CD4-positive, alpha-beta T cell (primary cell): ENCODE results near the gene FUT7. TPM values are rescaled to one million over a fixed set of nuclear protein-coding genes. Genes with fewer than 3 reads are reported as not detected.

Experiments
- ATAC-seq: fragments of 200-7000 bp; cut with Tn5 transposase; one replicate; pipeline ENCODE4 v1.10.0; 2022; ENCODE audit warnings: mild to moderate bottlenecking; ENCODE audit not compliant: poor library complexity
- CTCF ChIA-PET: fragments of 350-600 bp; sonication (Branson Sonifier 250); formaldehyde crosslinking; loops from one replicate; lab custom pipeline; 2021; ENCODE audit warnings: antibody characterized with exemption, inconsistent platforms; lab: Charles Lee
- POLR2A ChIA-PET: fragments of 350-600 bp; sonication (Branson Sonifier 250); formaldehyde crosslinking; loops from one replicate; lab custom pipeline; 2021; ENCODE audit warnings: antibody characterized with exemption, inconsistent platforms; lab: Charles Lee
- DNase-seq, 14 experiments: peaks; one replicate each; pipeline ENCODE4 v3.0.0-alpha.2; 2013 to 2020; ENCODE audit warnings: mixed read lengths in 2 of 14
- H3K27ac ChIP-seq, 2 donors: one replicate each; pipeline versions ENCODE4 v1.5.1 to v1.7.0; 2013; ENCODE audit warnings: low read length in 2 of 2, low read depth in 1 of 2, mild to moderate bottlenecking in 1 of 2
- H3K27me3 ChIP-seq, 2 experiments: 1 replicate in 1 of 2; 2 replicates in 1 of 2; pipeline versions ENCODE4 v1.6.1 to v1.7.0; 2013; ENCODE audit warnings: low read length in 2 of 2, control low read depth in 1 of 2, mild to moderate bottlenecking in 1 of 2, moderate library complexity in 1 of 2; ENCODE audit not compliant: insufficient read depth in 2 of 2, control insufficient read depth in 1 of 2
- H3K36me3 ChIP-seq: one replicate; pipeline ENCODE4 v1.6.1; 2013; ENCODE audit warnings: low read length, control low read depth; ENCODE audit not compliant: insufficient read depth
- H3K4me1 ChIP-seq: one replicate; pipeline ENCODE4 v1.6.1; 2013; ENCODE audit warnings: low read length, control low read depth; ENCODE audit not compliant: insufficient read depth
- H3K4me3 ChIP-seq: one replicate; pipeline ENCODE4 v1.5.1; 2013; ENCODE audit warnings: mild to moderate bottlenecking, low read length, moderate library complexity
- H3K9me3 ChIP-seq, 2 experiments: 1 replicate in 1 of 2; 2 replicates in 1 of 2; pipeline versions ENCODE4 v1.6.1 to v1.7.0; 2013; ENCODE audit warnings: low read length in 2 of 2, mild to moderate bottlenecking in 2 of 2, control low read depth in 1 of 2, moderate library complexity in 1 of 2; ENCODE audit not compliant: control insufficient read depth in 1 of 2, insufficient read depth in 1 of 2
- H3K27ac Mint-ChIP-seq: one replicate; pipeline ENCODE4 v1.8.0; 2020; ENCODE audit warnings: mixed read lengths
- H3K27me3 Mint-ChIP-seq: one replicate; pipeline ENCODE4 v1.8.0; 2021; ENCODE audit warnings: mixed read lengths
- H3K36me3 Mint-ChIP-seq: one replicate; pipeline ENCODE4 v1.8.0; 2021; ENCODE audit warnings: low read depth, mixed read lengths
- H3K4me1 Mint-ChIP-seq: one replicate; pipeline ENCODE4 v1.8.0; 2021; ENCODE audit warnings: low read depth, mixed read lengths
- H3K4me3 Mint-ChIP-seq: one replicate; pipeline ENCODE4 v1.8.0; 2020; ENCODE audit warnings: mild to moderate bottlenecking, mixed read lengths
- H3K9me3 Mint-ChIP-seq: one replicate; pipeline ENCODE4 v1.8.0; 2020; ENCODE audit warnings: mixed read lengths
- CTCF ChIP-seq: fragments of 200-600 bp; IDR thresholded peaks from one replicate; pipeline ENCODE4 v1.8.0; 2022; ENCODE audit warnings: antibody characterized with exemption, mild to moderate bottlenecking
- intact Hi-C, 2 experiments: fragments of 100-400 bp; cut with DNase I in 1 of 2; cut with micrococcal nuclease in 1 of 2; formaldehyde crosslinking; loops; one replicate each; pipeline versions ENCODE4 v1.15.1 to v1.9.0; 2023 to 2025; cut with DNase I, micrococcal nuclease
- total RNA-seq, 174 experiments: library from RNA in 2 of 174; stranded (reverse) in 2 of 174; gene quantifications; one replicate each; pipeline ENCODE4 v1.2.3 and lab custom pipeline; 2021 to 2026

The FUT7 gene
- total RNA-seq, 2 experiments from 2014 or later: 1.7 to 1.8 TPM

DNA sequence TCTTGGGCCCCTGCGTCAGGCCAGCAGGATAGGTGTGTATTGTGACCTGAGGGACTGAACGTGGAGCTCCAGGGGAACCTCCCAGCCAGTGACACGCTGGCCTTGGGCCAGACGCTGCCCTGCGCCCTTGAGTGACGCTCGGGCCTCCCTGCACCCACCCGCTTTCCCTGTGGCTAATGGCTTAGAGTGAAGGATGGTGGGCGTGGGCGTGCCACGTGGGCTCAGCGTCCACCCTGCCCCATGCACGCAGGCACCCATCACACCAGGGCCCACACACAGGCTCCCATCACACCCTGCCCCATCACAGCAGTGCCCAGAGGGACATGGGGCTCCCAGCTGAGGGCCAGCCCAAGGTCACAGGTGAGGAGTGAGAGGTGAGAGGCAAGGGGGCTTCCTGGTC, 5.1 kb upstream of the FUT7 start:
- Histone ChIP-seq H3K27me3 (peaks cover 0 to 2% of the 10 kb centered on the region in 2 experiments), H3K9me3 (peaks cover 0 to 4% of the 10 kb centered on the region in 2 experiments), H3K27ac (no peak overlapping the region), H3K4me1 (peaks cover 31% of the 10 kb centered on the region), H3K4me3 (no peak overlapping the region), H3K36me3 (no peaks in the 10 kb centered on the region)
- Mint-ChIP-seq H3K36me3 (no peaks in the 10 kb centered on the region), H3K4me3 (no peak overlapping the region), H3K4me1 (peaks cover 27% of the 10 kb centered on the region), H3K27me3 (no peaks in the 10 kb centered on the region), H3K27ac (no peak overlapping the region), H3K9me3 (no peaks in the 10 kb centered on the region)
- intact Hi-C loops: no loop called here
- no peak for TF ChIP-seq CTCF
- ChIA-PET CTCF (no interaction called here), POLR2A (no interaction called here)
- DNase-seq (no peak), ATAC-seq (no peak)

- Mint-ChIP-seq H3K27me3 (no peaks in the 10 kb centered on the region), H3K36me3 (no peaks in the 10 kb centered on the region), H3K4me3 (no peak overlapping the region), H3K27ac (no peak overlapping the region), H3K4me1 (peaks cover 33% of the 10 kb centered on the region), H3K9me3 (no peaks in the 10 kb centered on the region)
- CTCF ChIA-PET: interaction anchor here (0.8 to 2.9 kb wide), 14 partner anchors 10 to 252 kb away, joined by 3 to 20 read pairs (median 10); partner anchors contain the start of genes AJM1, CLIC3, MAN1B1 and NPDC1
- no peak overlapping the region for H3K4me3 ChIP-seq
- H3K27ac ChIP-seq: no peak overlapping the region
- no peaks in the 10 kb centered on the region for H3K27me3 ChIP-seq
- no peaks in the 10 kb centered on the region for H3K9me3 ChIP-seq
- peaks cover 42% of the 10 kb centered on the region for H3K4me1 ChIP-seq
- no peak for TF ChIP-seq CTCF
- no peak for DNase-seq
- POLR2A ChIA-PET: interaction anchor here (0.6 to 2.4 kb wide), 6 partner anchors 13 to 245 kb away, joined by 3 to 9 read pairs (median 6); partner anchors contain the start of genes AJM1, MAN1B1, SAPCD2 and TMEM141
- intact Hi-C loops: loop anchor here (1.0 to 2.0 kb wide), 4 partner anchors 31 to 249 kb away; partner anchors contain the start of gene AJM1 (in 1 of the 2)
- H3K36me3 ChIP-seq: no peaks in the 10 kb centered on the region
- no peak for ATAC-seq
These were observed 4.0 kb upstream of the FUT7 start for GRCh38 chr9:137035937-137036336.

DNA sequence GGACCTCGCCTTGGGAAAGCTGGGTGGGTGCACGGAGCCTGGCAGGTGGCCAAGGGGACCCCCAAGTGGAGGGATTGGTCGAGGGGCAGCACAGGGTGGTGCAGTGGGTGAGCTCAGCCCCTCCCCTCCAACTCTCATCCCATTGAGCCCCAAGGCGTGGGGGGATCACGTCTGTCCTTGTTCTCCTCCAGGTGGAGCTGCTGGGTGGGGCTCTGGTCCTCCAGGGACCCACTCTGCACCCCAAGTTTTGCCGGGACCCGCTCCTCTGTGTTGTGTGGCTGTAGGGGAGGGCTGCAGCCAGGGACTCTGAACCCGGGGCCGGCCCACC, 3.6 kb upstream of the FUT7 start:
- ATAC-seq: no peak
- Histone ChIP-seq H3K4me3 (no peak overlapping the region), H3K9me3 (no peaks in the 10 kb centered on the region), H3K36me3 (no peaks in the 10 kb centered on the region), H3K27ac (no peak overlapping the region), H3K27me3 (no peaks in the 10 kb centered on the region), H3K4me1 (peaks cover 46% of the 10 kb centered on the region)
- ChIA-PET CTCF (interaction anchor here (0.6 to 2.9 kb wide), 33 partner anchors 9 to 495 kb away, joined by 3 to 20 read pairs (median 4); partner anchors contain the start of genes AJM1, CLIC3, MAN1B1 and NELFB), POLR2A (interaction anchor here (0.6 to 2.4 kb wide), 16 partner anchors 11 to 309 kb away, joined by 3 to 9 read pairs (median 4); partner anchors contain the start of genes AJM1, FBXW5, LCN12 and MAN1B1)
- peak; percentile 61 for TF ChIP-seq CTCF
- no peak overlapping the region for H3K4me3 Mint-ChIP-seq
- no peaks in the 10 kb centered on the region for H3K27me3 Mint-ChIP-seq
- H3K36me3 Mint-ChIP-seq: no peaks in the 10 kb centered on the region
- DNase-seq: no peak
- H3K27ac Mint-ChIP-seq: peak overlapping the region; percentile 64
- no peaks in the 10 kb centered on the region for H3K9me3 Mint-ChIP-seq
- intact Hi-C loops: loop anchor here (1.0 to 2.0 kb wide), 4 partner anchors 31 to 248 kb away; partner anchors contain the start of gene AJM1 (in 1 of the 2)
- peaks cover 38% of the 10 kb centered on the region for H3K4me1 Mint-ChIP-seq
